GM18505 (cell line): ENCODE measurements around the gene GULP1.
"Not testable (repeated sequence)": the region's sequence is repeated elsewhere in the genome, so short reads cannot be mapped to it uniquely, and the experiment has no call there.

Source experiments
- ATAC-seq: cut with Tn5 transposase; IDR thresholded peaks from one replicate; pipeline ENCODE4 v1.9.1; 2021; ENCODE audit not compliant: unreplicated experiment
- POLR2A ChIP-seq: IDR thresholded peaks from 4 replicates; pipeline ENCODE4 v1.6.1; 2011; ENCODE audit warnings: borderline replicate concordance; ENCODE audit not compliant: insufficient read depth, insufficient read length; ENCODE audit errors: extremely low read depth

Gene GULP1

GRCh38 chr2:188596054-188596453, 304.4 kb downstream of the GULP1 start:
- TF ChIP-seq POLR2A, result no peak
- ATAC-seq, result no peak

- no peak for ATAC-seq
- no peak for TF ChIP-seq POLR2A
Observed at GRCh38 chr2:188598551-188598950, 306.9 kb downstream of the GULP1 start.

- TF ChIP-seq POLR2A, result no peak
- no peak for ATAC-seq
Observed at GRCh38 chr2:188599140-188599539, 307.5 kb downstream of the GULP1 start.

- no peak for ATAC-seq
- TF ChIP-seq POLR2A, result no peak
Observed at GRCh38 chr2:188600536-188601210, 309.0 kb downstream of the GULP1 start.

- TF ChIP-seq POLR2A, result no peak
- ATAC-seq, result no peak
Observed at GRCh38 chr2:188601391-188601790, 309.7 kb downstream of the GULP1 start.

GRCh38 chr2:188601927-188602326, 310.3 kb downstream of the GULP1 start:
- no peak for ATAC-seq

GRCh38 chr2:188604579-188604978, 312.9 kb downstream of the GULP1 start:
- no peak for ATAC-seq
- no peak for TF ChIP-seq POLR2A

More at GRCh38 chr2:188601927-188602326, 310.3 kb downstream of the GULP1 start:
- no peak for TF ChIP-seq POLR2A

GRCh38 chr2:188605609-188606584, 314.2 kb downstream of the GULP1 start:
- not testable (repeated sequence) for ATAC-seq

GRCh38 chr2:188606596-188606995, 314.9 kb downstream of the GULP1 start:
- not testable (repeated sequence) for ATAC-seq

GRCh38 chr2:188607501-188607900, 315.8 kb downstream of the GULP1 start:
- TF ChIP-seq POLR2A, result no peak
- no peak for ATAC-seq

- no peak for ATAC-seq
- no peak for TF ChIP-seq POLR2A
Observed at GRCh38 chr2:188609321-188610049, 317.8 kb downstream of the GULP1 start.

GRCh38 chr2:188610050-188610444, 318.4 kb downstream of the GULP1 start:
- TF ChIP-seq POLR2A, result no peak
- no peak for ATAC-seq

GRCh38 chr2:188610827-188611226, 319.2 kb downstream of the GULP1 start:
- no peak for ATAC-seq
- TF ChIP-seq POLR2A, result no peak
